Measurements from ENCODE around the gene DPP6.

- TF ChIP-seq CTCF (IDR thresholded peaks at IDR 0.05) (no peak), POLR2A (IDR thresholded peaks at IDR 0.05) (no peak)
These were observed 390.7 kb downstream of the DPP6 start for GRCh38 chr7:154442939-154443338.
